ENCODE results near the gene CNR2.
"Not testable (repeated sequence)": the region's sequence is repeated elsewhere in the genome, so short reads cannot be mapped to it uniquely, and the experiment has no call there.

The CNR2 gene

GRCh38 chr1:23913212-23913880 is at the start of gene CNR2:
Gene CNR2, minus strand, starts transcription at chr1:23913362. Its CDS starts 37,745 bp downstream, at chr1:23875617.
- no peak for DNase-seq (ENCODE audit: low read depth)

GRCh38 chr1:23960291-23961020 is 47.3 kb upstream of the CNR2 start:
- DNase-seq (ENCODE audit: low read depth), result no peak

- peak; percentile 90 for DNase-seq (ENCODE audit: low read depth)
Observed at GRCh38 chr1:23959461-23960290, 46.5 kb upstream of the CNR2 start, which contains the start of gene PNRC2. Gene PNRC2, plus strand, starts transcription at chr1:23959828. Its CDS starts 1,630 bp downstream, at chr1:23961458.

- peak; percentile 81 for DNase-seq (ENCODE audit: low read depth)
Observed at GRCh38 chr1:23958810-23959460, 45.8 kb upstream of the CNR2 start.

GRCh38 chr1:23958040-23958809 is 45.1 kb upstream of the CNR2 start:
- DNase-seq (ENCODE audit: low read depth), result not testable (repeated sequence)

GRCh38 chr1:23957096-23957495 is 43.9 kb upstream of the CNR2 start:
- no peak for DNase-seq (ENCODE audit: low read depth)

GRCh38 chr1:23953020-23953419 is 39.9 kb upstream of the CNR2 start:
- DNase-seq (ENCODE audit: low read depth), result no peak

GRCh38 chr1:23947366-23947765 is 34.2 kb upstream of the CNR2 start:
- DNase-seq (ENCODE audit: low read depth), result no peak

GRCh38 chr1:23936481-23937176 is 23.5 kb upstream of the CNR2 start:
- DNase-seq (ENCODE audit: low read depth), result no peak

- no peak for DNase-seq (ENCODE audit: low read depth)
Observed at GRCh38 chr1:23931491-23931880, 18.3 kb upstream of the CNR2 start.

- DNase-seq (ENCODE audit: low read depth), result no peak
Observed at GRCh38 chr1:23930861-23931490, 17.8 kb upstream of the CNR2 start.

- DNase-seq (ENCODE audit: low read depth), result no peak
Observed at GRCh38 chr1:23930270-23930669, 17.1 kb upstream of the CNR2 start.

- DNase-seq (ENCODE audit: low read depth), result no peak
Observed at GRCh38 chr1:23928789-23929188, 15.6 kb upstream of the CNR2 start.

- no peak for DNase-seq (ENCODE audit: low read depth)
Observed at GRCh38 chr1:23927097-23927496, 13.9 kb upstream of the CNR2 start.

GRCh38 chr1:23925279-23925678 is 12.1 kb upstream of the CNR2 start:
- DNase-seq (ENCODE audit: low read depth), result no peak

GRCh38 chr1:23924601-23925000 is 11.4 kb upstream of the CNR2 start:
- no peak for DNase-seq (ENCODE audit: low read depth)

GRCh38 chr1:23923592-23924499 is 10.7 kb upstream of the CNR2 start:
- no peak for DNase-seq (ENCODE audit: low read depth)

- no peak for DNase-seq (ENCODE audit: low read depth)
Observed at GRCh38 chr1:23922321-23922943, 9.3 kb upstream of the CNR2 start.

Measured in stimulated activated CD8-positive, alpha-beta memory T cell treated with anti-CD3 and anti-CD28 coated beads, Interleukin-15, amount 100 ng/mL, for 1 hour (primary cell).